Psoas muscle (tissue), 8 donors: ENCODE results near the gene NPL. TPM values are rescaled to one million over a fixed set of nuclear protein-coding genes. Genes with fewer than 3 reads are reported as not detected.

Experiments used
- ATAC-seq, 4 donors: fragments of 200-7000 bp; cut with Tn5 transposase; one replicate each; pipeline ENCODE4 v1.9.1; 2020; ENCODE audit warnings: moderate library complexity in 3 of 4, mild to moderate bottlenecking in 2 of 4
- DNase-seq, 2 donors: peaks; one replicate each; pipeline ENCODE4 v3.0.0-alpha.2; 2020
- H3K27ac ChIP-seq: fragments of 200-600 bp; one replicate; pipeline ENCODE4 v1.8.0; 2022
- H3K27me3 ChIP-seq, 3 donors: fragments of 200-600 bp in 1 of 3; one replicate each; pipeline versions ENCODE4 v1.6.1 to v1.8.0; 2013 to 2022; ENCODE audit warnings: low read length in 2 of 3, mild to moderate bottlenecking in 2 of 3, moderate library complexity in 1 of 3; ENCODE audit not compliant: insufficient read depth in 3 of 3
- H3K36me3 ChIP-seq, 2 donors: fragments of 200-600 bp in 1 of 2; one replicate each; pipeline versions ENCODE4 v1.6.1 to v1.8.0; 2013 to 2022; ENCODE audit warnings: low read depth in 1 of 2, mild to moderate bottlenecking in 1 of 2, moderate library complexity in 1 of 2; ENCODE audit not compliant: insufficient read depth in 1 of 2
- H3K4me1 ChIP-seq: fragments of 200-600 bp; one replicate; pipeline ENCODE4 v1.8.0; 2022
- H3K4me3 ChIP-seq: fragments of 200-600 bp; one replicate; pipeline ENCODE4 v1.8.0; 2022; ENCODE audit warnings: mild to moderate bottlenecking
- H3K9me3 ChIP-seq: fragments of 200-600 bp; one replicate; pipeline ENCODE4 v1.8.0; 2022
- CTCF ChIP-seq: fragments of 200-600 bp; IDR thresholded peaks from one replicate; pipeline ENCODE4 v1.8.0; 2022; ENCODE audit warnings: antibody characterized with exemption
- WGBS, 3 donors: extraction: QIAGEN DNeasy Blood & Tissue Kit; methylation state at CpG; one replicate each; pipeline versions ENCODE4 v1.1.6 to v1.1.7; 2013; 5-methylcytosine and 5-hydroxymethylcytosine counted together
- intact Hi-C, 2 donors: fragments of 100-400 bp; cut with DNase I; formaldehyde crosslinking; loops; one replicate each; pipeline versions ENCODE4 v1.11.0 to v1.14.2; 2022
- polyA plus RNA-seq, 3 donors: library from polyadenylated mRNA; stranded (reverse); fragments of 200-250 nt; gene quantifications; one replicate each; pipeline ENCODE4 v1.2.3, GENCODE V29; 2013
- total RNA-seq, 4 donors: library from RNA; stranded (reverse); fragmentation: NEBNext Ultra II Directional in 2 of 4; extraction: Animal tissue kit (Norgen Biotek cat#: 25700) in 2 of 4; gene quantifications; one replicate each; pipeline versions ENCODE4 v1.2.1 to v1.2.4, GENCODE V29; 2021 to 2023
- donor health status: healthy with polysubstance abuse.
- donor health status: DM: no; HTN: no; CAD: no; lungs with moderate emphysema.
- donor health status: Bipolar disorder and iron deficiency.
- donor health status: healthy.
- donor health status: DM: yes; HTN: yes; CAD: no.
- donor health status: DM: no; HTN: no; CAD: no.
- donor health status: DM: no; HTN: no; CAD: no.
- donor health status: DM: yes; HTN: yes; CAD: no.

NPL gene
- total and polyA plus RNA-seq, 7 donors, result 2.2 to 6.7 (median 4.3) TPM

GRCh38 chr1:182781841-182782586 lies 7.6 kb upstream of the NPL start:
- no peaks in the 10 kb centered on the region for H3K36me3 ChIP-seq
- H3K27me3 ChIP-seq, result no peaks in the 10 kb centered on the region
- WGBS, 3 donors, result 50 to 60% (median 51%) methylated on average over 6 of the region's 6 CpGs
- intact Hi-C loops, result loop anchor here (1.0 to 10.0 kb wide), 3 partner anchors 181 to 337 kb away; no protein-coding TSS in a partner anchor
- no peaks in the 10 kb centered on the region for H3K9me3 ChIP-seq
- ATAC-seq, result peak; percentile 81 to 93 (median 86)
- no peak overlapping the region for H3K27ac ChIP-seq
- peak; percentile 81 for TF ChIP-seq CTCF
- DNase-seq, result peak; percentile 74 to 84
- no peak overlapping the region for H3K4me3 ChIP-seq
- H3K4me1 ChIP-seq, result peaks cover 3% of the 10 kb centered on the region

GRCh38 chr1:182782587-182782913 lies 7.0 kb upstream of the NPL start:
- no peak for TF ChIP-seq CTCF
- ATAC-seq, result no peak
- intact Hi-C loops, result loop anchor here (1.0 to 10.0 kb wide), 3 partner anchors 181 to 338 kb away; no protein-coding TSS in a partner anchor

GRCh38 chr1:182783068-182783467 lies 6.5 kb upstream of the NPL start:
- Histone ChIP-seq H3K9me3 (no peaks in the 10 kb centered on the region), H3K4me3 (no peak overlapping the region), H3K27me3 (no peaks in the 10 kb centered on the region), H3K27ac (no peak overlapping the region), H3K36me3 (no peaks in the 10 kb centered on the region), H3K4me1 (peaks cover 3% of the 10 kb centered on the region)
- TF ChIP-seq CTCF, result no peak
- no peak for ATAC-seq
- DNase-seq, result no peak
- WGBS, 3 donors, result 73 to 83% (median 75%) methylated on average over 2 of the region's 2 CpGs
- intact Hi-C loops, result loop anchor here in 1 of 2 donors (2.0 to 10.0 kb wide), 2 partner anchors 182 to 338 kb away; no protein-coding TSS in a partner anchor

More at GRCh38 chr1:182782587-182782913, 7.0 kb upstream of the NPL start:
- Histone ChIP-seq H3K36me3 (no peaks in the 10 kb centered on the region), H3K4me3 (no peak overlapping the region), H3K27me3 (no peaks in the 10 kb centered on the region), H3K9me3 (no peaks in the 10 kb centered on the region), H3K4me1 (peaks cover 3% of the 10 kb centered on the region), H3K27ac (no peak overlapping the region)
- no peak for DNase-seq

- no peak for DNase-seq
- Histone ChIP-seq H3K27me3 (no peaks in the 10 kb centered on the region), H3K9me3 (no peaks in the 10 kb centered on the region), H3K4me3 (no peak overlapping the region), H3K27ac (no peak overlapping the region), H3K36me3 (no peaks in the 10 kb centered on the region), H3K4me1 (peaks cover 3% of the 10 kb centered on the region)
- intact Hi-C loops, result loop anchor here (5.0 to 10.0 kb wide), 3 partner anchors 337 to 702 kb away; no protein-coding TSS in a partner anchor
- 41 to 51% (median 42%) methylated on average over 4 of the region's 4 CpGs for WGBS, 3 donors
- peak; percentile 78 for TF ChIP-seq CTCF
- ATAC-seq, result no peak
Measured at GRCh38 chr1:182784556-182785171, 4.9 kb upstream of the NPL start.
